HCT116 (cell line): ENCODE results near the gene MAP3K9. TPM values are rescaled to one million over a fixed set of nuclear protein-coding genes. Genes with fewer than 3 reads are reported as not detected.

Source experiments
- ATAC-seq: fragments of 200-7000 bp; cut with Tn5 transposase; 2 replicates; pipeline ENCODE4 v1.9.1; 2020; ENCODE audit warnings: mild to moderate bottlenecking, moderate library complexity
- BruUV-seq: library from RNA; stranded (reverse); fragments of 400-500 nt; replicated peaks from 2 replicates; lab custom pipeline; 2021; lab: Mats Ljungman, UMichigan
- CTCF ChIA-PET: fragments of 300-600 bp; sonication (Branson Sonifier 250); formaldehyde crosslinking; loops from one replicate; lab custom pipeline; 2021; ENCODE audit warnings: antibody characterized with exemption; lab: Charles Lee
- POLR2A ChIA-PET: fragments of 300-600, 350-600 bp; sonication (Branson Sonifier 250); formaldehyde crosslinking; loops from one replicate; lab custom pipeline; 2021; ENCODE audit warnings: antibody characterized with exemption; lab: Charles Lee
- RAD21 ChIA-PET, 2 experiments: fragments of 300-600 bp; sonication (Branson Sonifier 250); formaldehyde crosslinking; loops; one replicate each; lab custom pipeline; 2023; ENCODE audit warnings: low total read pairs in 2 of 2; ENCODE audit not compliant: uncharacterized antibody in 2 of 2, unreplicated experiment in 2 of 2, low non-redundant PET in 1 of 2; lab: Charles Lee
- DNase-seq: peaks from one replicate; pipeline ENCODE4 v3.0.0-alpha.2; 2010; ENCODE audit warnings: low read depth, low spot score
- H2AFZ ChIP-seq: fragments of 200-600 bp; shearing (Covaris generic), sonication (generic); 2 replicates; pipeline ENCODE4 v1.6.1; 2017; ENCODE audit warnings: low read depth, mixed run types, mixed read lengths, antibody characterized with exemption, low read length; ENCODE audit not compliant: poor library complexity, severe bottlenecking
- H3K27ac ChIP-seq: 2 replicates; pipeline ENCODE4 v1.5.1; 2012; ENCODE audit warnings: low read depth, low read length
- H3K27me3 ChIP-seq: fragments of 200-600 bp; sonication (generic); 2 replicates; pipeline ENCODE4 v1.6.1; 2016; ENCODE audit warnings: mixed run types, low read length, mixed read lengths; ENCODE audit not compliant: insufficient read depth
- H3K36me3 ChIP-seq, 2 experiments: fragments of 200-500 bp in 1 of 2; fragments of 200-600 bp in 1 of 2; sonication (Bioruptor generic) in 1 of 2; sonication (generic) in 1 of 2; 2 replicates each; pipeline versions ENCODE4 v1.5.1 to v1.6.1; 2014 to 2016; ENCODE audit warnings: low read length in 2 of 2, inconsistent platforms in 1 of 2, mixed read lengths in 1 of 2, mixed run types in 1 of 2; ENCODE audit not compliant: insufficient read depth in 2 of 2, control insufficient read depth in 1 of 2
- H3K4me1 ChIP-seq, 2 experiments: fragments of 200-600 bp in 1 of 2; sonication (generic) in 1 of 2; 2 replicates each; pipeline versions ENCODE4 v1.5.1 to v1.6.1; 2012 to 2017; ENCODE audit warnings: low read length in 2 of 2, inconsistent platforms in 1 of 2, mild to moderate bottlenecking in 1 of 2, mixed read lengths in 1 of 2, mixed run types in 1 of 2, moderate library complexity in 1 of 2; ENCODE audit not compliant: insufficient read depth in 2 of 2, control insufficient read depth in 1 of 2
- H3K4me2 ChIP-seq: fragments of 200-600 bp; sonication (generic); 2 replicates; pipeline ENCODE4 v1.6.1; 2017; ENCODE audit warnings: mixed run types, low read length, mixed read lengths
- H3K4me3 ChIP-seq, 2 experiments: fragments of 200-600 bp in 1 of 2; sonication (generic) in 1 of 2; replicated peaks in 1 of 2; 2 replicates each; pipeline ENCODE4 v1.5.1; 2011 to 2016; ENCODE audit warnings: low read length in 2 of 2, control low read depth in 1 of 2, low read depth in 1 of 2, mild to moderate bottlenecking in 1 of 2, mixed read lengths in 1 of 2, mixed run types in 1 of 2
- H3K79me2 ChIP-seq: fragments of 200-600 bp; sonication (generic); 2 replicates; pipeline ENCODE4 v1.6.1; 2017; ENCODE audit warnings: mild to moderate bottlenecking, mixed run types, low read length, moderate library complexity, mixed read lengths; ENCODE audit not compliant: insufficient read depth
- H3K9ac ChIP-seq: fragments of 200-600 bp; sonication (generic); 2 replicates; pipeline ENCODE4 v1.6.1; 2016; ENCODE audit warnings: low read length, mixed read lengths
- H3K9me2 ChIP-seq: fragments of 200-600 bp; sonication (generic), shearing (Covaris generic); 2 replicates; pipeline ENCODE4 v1.6.1; 2017; ENCODE audit warnings: mixed run types, mild to moderate bottlenecking, moderate library complexity; ENCODE audit not compliant: insufficient read depth
- H3K9me3 ChIP-seq, 2 experiments: fragments of 200-500 bp in 1 of 2; fragments of 200-600 bp in 1 of 2; sonication (Bioruptor generic) in 1 of 2; sonication (generic) in 1 of 2; 2 replicates each; pipeline ENCODE4 v1.6.1; 2014 to 2017; ENCODE audit warnings: low read length in 2 of 2, mixed read lengths in 2 of 2, inconsistent platforms in 1 of 2, low read depth in 1 of 2, mild to moderate bottlenecking in 1 of 2, mixed run types in 1 of 2, moderate library complexity in 1 of 2; ENCODE audit not compliant: control insufficient read depth in 1 of 2, insufficient read depth in 1 of 2
- H4K20me1 ChIP-seq: fragments of 200-600 bp; sonication (generic), shearing (Covaris generic); 2 replicates; pipeline ENCODE4 v1.6.1; 2017; ENCODE audit warnings: mixed run types, mild to moderate bottlenecking, moderate library complexity; ENCODE audit not compliant: insufficient read depth
- ATF3 ChIP-seq: IDR thresholded peaks from 2 replicates; pipeline ENCODE4 v1.6.1; 2012
- CEBPB ChIP-seq: IDR thresholded peaks from 2 replicates; pipeline ENCODE4 v1.6.1; 2012; ENCODE audit warnings: low read depth
- EGR1 ChIP-seq: IDR thresholded peaks from 2 replicates; pipeline ENCODE4 v1.6.1; 2012; ENCODE audit warnings: low read depth
- ELF1 ChIP-seq: IDR thresholded peaks from 2 replicates; pipeline ENCODE4 v1.6.1; 2012; ENCODE audit warnings: low read depth, borderline replicate concordance
- EZH2 ChIP-seq: fragments of 200-600 bp; sonication (generic); IDR thresholded peaks from 2 replicates; pipeline ENCODE4 v1.6.1; 2017; ENCODE audit warnings: antibody characterized with exemption, mixed run types
- EZH2phosphoT487 ChIP-seq: fragments of 200-600 bp; IDR thresholded peaks from 2 replicates; pipeline ENCODE4 v1.6.1; 2018; ENCODE audit warnings: antibody characterized with exemption, borderline replicate concordance
- JUND ChIP-seq: IDR thresholded peaks from 2 replicates; pipeline ENCODE4 v1.6.1; 2012
- POLR2AphosphoS5 ChIP-seq: IDR thresholded peaks from 2 replicates; pipeline ENCODE4 v1.6.1; 2011; ENCODE audit warnings: mild to moderate bottlenecking, low read depth, low read length, moderate library complexity
- RAD21 ChIP-seq: IDR thresholded peaks from 2 replicates; pipeline ENCODE4 v1.6.1; 2012; ENCODE audit warnings: low read depth, mild to moderate bottlenecking
- SIN3A ChIP-seq: IDR thresholded peaks from 2 replicates; pipeline ENCODE4 v1.6.1; 2012; ENCODE audit warnings: low read depth
- SP1 ChIP-seq: IDR thresholded peaks from 2 replicates; pipeline ENCODE4 v1.6.1; 2012; ENCODE audit warnings: low read depth
- SRF ChIP-seq: IDR thresholded peaks from 2 replicates; pipeline ENCODE4 v1.6.1; 2012; ENCODE audit warnings: low read depth
- TCF7L2 ChIP-seq: IDR thresholded peaks from 2 replicates; pipeline ENCODE4 v1.7.0; 2011; ENCODE audit warnings: borderline replicate concordance, inconsistent platforms; ENCODE audit not compliant: insufficient read depth, insufficient read length; ENCODE audit errors: extremely low read depth
- YY1 ChIP-seq: IDR thresholded peaks from 2 replicates; pipeline ENCODE4 v1.6.1; 2011; ENCODE audit warnings: low read length, low read depth, moderate library complexity, mild to moderate bottlenecking; ENCODE audit not compliant: insufficient replicate concordance; ENCODE audit errors: extremely low read depth
- ZFX ChIP-seq: fragments of 450-650 bp; IDR thresholded peaks from 2 replicates; pipeline ENCODE4 v1.6.1; 2017
- intact Hi-C: fragments of 100-400 bp; cut with micrococcal nuclease; formaldehyde crosslinking; loops from 2 replicates; pipeline ENCODE4 v1.10.0; 2022
- total RNA-seq: library from RNA; stranded (reverse); gene quantifications from one replicate; pipeline ENCODE4 v1.2.1, GENCODE V29; 2021; ENCODE audit not compliant: unreplicated experiment
- TF ChIP-seq, protein P1 (sequence below): IDR thresholded peaks from 2 replicates; pipeline ENCODE4 v1.6.1; 2011; ENCODE audit warnings: mild to moderate bottlenecking, low read length, moderate library complexity; ENCODE audit not compliant: insufficient replicate concordance; ENCODE audit errors: extremely low read depth
- TF ChIP-seq, protein P2 (sequence below): IDR thresholded peaks from 2 replicates; pipeline ENCODE4 v1.6.1; 2012; ENCODE audit warnings: low read depth
- TF ChIP-seq, protein P3 (sequence below), 3 experiments: fragments of 200-600 bp in 1 of 3; sonication (generic) in 1 of 3; IDR thresholded peaks in 2 of 3; conservative IDR thresholded peaks in 1 of 3; 2 replicates each; pipeline ENCODE4 v1.5.1; 2012 to 2017; ENCODE audit warnings: low read depth in 2 of 3, low read length in 2 of 3, antibody characterized with exemption in 1 of 3, borderline replicate concordance in 1 of 3, control low read depth in 1 of 3, mild to moderate bottlenecking in 1 of 3, mixed read lengths in 1 of 3, mixed run types in 1 of 3, moderate library complexity in 1 of 3; ENCODE audit not compliant: insufficient read depth in 1 of 3
- TF ChIP-seq, protein P4 (sequence below): IDR thresholded peaks from 2 replicates; pipeline ENCODE4 v1.6.1; 2012

Gene MAP3K9
- total RNA-seq, 1 experiment from 2014 or later: 11.7 TPM

- RAD21 ChIA-PET: no interaction called here
- no peak overlapping the region for H3K4me2 ChIP-seq
These were observed 19.4 kb downstream of the MAP3K9 start for GRCh38 chr14:70789961-70790360.

More at GRCh38 chr14:70789961-70790360, 19.4 kb downstream of the MAP3K9 start:
- no peaks in the 10 kb centered on the region for H4K20me1 ChIP-seq
- no peak for ATAC-seq
- peaks cover 0 to 8% of the 10 kb centered on the region in 2 experiments; a peak in 2 of 4 replicates for H3K4me1 ChIP-seq
- ChIA-PET POLR2A (no interaction called here), CTCF (no interaction called here)
- H3K27ac ChIP-seq: no peak overlapping the region
- no peak overlapping the region for H3K9ac ChIP-seq
- no TSS peak for BruUV-seq
- intact Hi-C loops: no loop called here
- H3K9me2 ChIP-seq: no peaks in the 10 kb centered on the region
- H2AFZ ChIP-seq: no peak overlapping the region
- peaks cover 32% of the 10 kb centered on the region for H3K79me2 ChIP-seq
- H3K4me3 ChIP-seq: no peak overlapping the region
- peaks cover 0 to 12% of the 10 kb centered on the region in 2 experiments; a peak in 1 of 4 replicates for H3K36me3 ChIP-seq
- no peak for DNase-seq
- H3K27me3 ChIP-seq: no peaks in the 10 kb centered on the region
- no peaks in the 10 kb centered on the region for H3K9me3 ChIP-seq
- no peak for TF ChIP-seq ZFX
- TF ChIP-seq, protein P1, sequence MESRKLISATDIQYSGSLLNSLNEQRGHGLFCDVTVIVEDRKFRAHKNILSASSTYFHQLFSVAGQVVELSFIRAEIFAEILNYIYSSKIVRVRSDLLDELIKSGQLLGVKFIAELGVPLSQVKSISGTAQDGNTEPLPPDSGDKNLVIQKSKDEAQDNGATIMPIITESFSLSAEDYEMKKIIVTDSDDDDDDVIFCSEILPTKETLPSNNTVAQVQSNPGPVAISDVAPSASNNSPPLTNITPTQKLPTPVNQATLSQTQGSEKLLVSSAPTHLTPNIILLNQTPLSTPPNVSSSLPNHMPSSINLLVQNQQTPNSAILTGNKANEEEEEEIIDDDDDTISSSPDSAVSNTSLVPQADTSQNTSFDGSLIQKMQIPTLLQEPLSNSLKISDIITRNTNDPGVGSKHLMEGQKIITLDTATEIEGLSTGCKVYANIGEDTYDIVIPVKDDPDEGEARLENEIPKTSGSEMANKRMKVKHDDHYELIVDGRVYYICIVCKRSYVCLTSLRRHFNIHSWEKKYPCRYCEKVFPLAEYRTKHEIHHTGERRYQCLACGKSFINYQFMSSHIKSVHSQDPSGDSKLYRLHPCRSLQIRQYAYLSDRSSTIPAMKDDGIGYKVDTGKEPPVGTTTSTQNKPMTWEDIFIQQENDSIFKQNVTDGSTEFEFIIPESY: no peak
- TF ChIP-seq, protein P2, sequence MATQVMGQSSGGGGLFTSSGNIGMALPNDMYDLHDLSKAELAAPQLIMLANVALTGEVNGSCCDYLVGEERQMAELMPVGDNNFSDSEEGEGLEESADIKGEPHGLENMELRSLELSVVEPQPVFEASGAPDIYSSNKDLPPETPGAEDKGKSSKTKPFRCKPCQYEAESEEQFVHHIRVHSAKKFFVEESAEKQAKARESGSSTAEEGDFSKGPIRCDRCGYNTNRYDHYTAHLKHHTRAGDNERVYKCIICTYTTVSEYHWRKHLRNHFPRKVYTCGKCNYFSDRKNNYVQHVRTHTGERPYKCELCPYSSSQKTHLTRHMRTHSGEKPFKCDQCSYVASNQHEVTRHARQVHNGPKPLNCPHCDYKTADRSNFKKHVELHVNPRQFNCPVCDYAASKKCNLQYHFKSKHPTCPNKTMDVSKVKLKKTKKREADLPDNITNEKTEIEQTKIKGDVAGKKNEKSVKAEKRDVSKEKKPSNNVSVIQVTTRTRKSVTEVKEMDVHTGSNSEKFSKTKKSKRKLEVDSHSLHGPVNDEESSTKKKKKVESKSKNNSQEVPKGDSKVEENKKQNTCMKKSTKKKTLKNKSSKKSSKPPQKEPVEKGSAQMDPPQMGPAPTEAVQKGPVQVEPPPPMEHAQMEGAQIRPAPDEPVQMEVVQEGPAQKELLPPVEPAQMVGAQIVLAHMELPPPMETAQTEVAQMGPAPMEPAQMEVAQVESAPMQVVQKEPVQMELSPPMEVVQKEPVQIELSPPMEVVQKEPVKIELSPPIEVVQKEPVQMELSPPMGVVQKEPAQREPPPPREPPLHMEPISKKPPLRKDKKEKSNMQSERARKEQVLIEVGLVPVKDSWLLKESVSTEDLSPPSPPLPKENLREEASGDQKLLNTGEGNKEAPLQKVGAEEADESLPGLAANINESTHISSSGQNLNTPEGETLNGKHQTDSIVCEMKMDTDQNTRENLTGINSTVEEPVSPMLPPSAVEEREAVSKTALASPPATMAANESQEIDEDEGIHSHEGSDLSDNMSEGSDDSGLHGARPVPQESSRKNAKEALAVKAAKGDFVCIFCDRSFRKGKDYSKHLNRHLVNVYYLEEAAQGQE: no peak
- no peak for TF ChIP-seq ATF3
- TF ChIP-seq, protein P3, sequence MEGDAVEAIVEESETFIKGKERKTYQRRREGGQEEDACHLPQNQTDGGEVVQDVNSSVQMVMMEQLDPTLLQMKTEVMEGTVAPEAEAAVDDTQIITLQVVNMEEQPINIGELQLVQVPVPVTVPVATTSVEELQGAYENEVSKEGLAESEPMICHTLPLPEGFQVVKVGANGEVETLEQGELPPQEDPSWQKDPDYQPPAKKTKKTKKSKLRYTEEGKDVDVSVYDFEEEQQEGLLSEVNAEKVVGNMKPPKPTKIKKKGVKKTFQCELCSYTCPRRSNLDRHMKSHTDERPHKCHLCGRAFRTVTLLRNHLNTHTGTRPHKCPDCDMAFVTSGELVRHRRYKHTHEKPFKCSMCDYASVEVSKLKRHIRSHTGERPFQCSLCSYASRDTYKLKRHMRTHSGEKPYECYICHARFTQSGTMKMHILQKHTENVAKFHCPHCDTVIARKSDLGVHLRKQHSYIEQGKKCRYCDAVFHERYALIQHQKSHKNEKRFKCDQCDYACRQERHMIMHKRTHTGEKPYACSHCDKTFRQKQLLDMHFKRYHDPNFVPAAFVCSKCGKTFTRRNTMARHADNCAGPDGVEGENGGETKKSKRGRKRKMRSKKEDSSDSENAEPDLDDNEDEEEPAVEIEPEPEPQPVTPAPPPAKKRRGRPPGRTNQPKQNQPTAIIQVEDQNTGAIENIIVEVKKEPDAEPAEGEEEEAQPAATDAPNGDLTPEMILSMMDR (IDR thresholded peaks at IDR 0.05 in 2 of 3, conservative IDR thresholded peaks at IDR 0.05 in 1 of 3; ENCODE audit: borderline replicate concordance in 1 of 3, insufficient read depth in 1 of 3, low read depth in 2 of 3, low read length in 2 of 3): no peak
- no peak for TF ChIP-seq SIN3A
- TF ChIP-seq, protein P4, sequence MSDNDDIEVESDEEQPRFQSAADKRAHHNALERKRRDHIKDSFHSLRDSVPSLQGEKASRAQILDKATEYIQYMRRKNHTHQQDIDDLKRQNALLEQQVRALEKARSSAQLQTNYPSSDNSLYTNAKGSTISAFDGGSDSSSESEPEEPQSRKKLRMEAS: no peak
- TF ChIP-seq TCF7L2: no peak
- no peak for TF ChIP-seq CEBPB
- TF ChIP-seq EZH2phosphoT487: no peak
- TF ChIP-seq RAD21: no peak
- no peak for TF ChIP-seq EZH2
- TF ChIP-seq YY1: no peak
- TF ChIP-seq JUND: no peak
- no peak for TF ChIP-seq EGR1
- no peak for TF ChIP-seq POLR2AphosphoS5
- TF ChIP-seq SP1: no peak
- TF ChIP-seq SRF: no peak
- no peak for TF ChIP-seq ELF1
- TF ChIP-seq, all 23 proteins: peak for 0
